Osteoblast (primary cell): ENCODE data around the gene FAM167B. TPM values are rescaled to one million over a fixed set of nuclear protein-coding genes. Genes with fewer than 3 reads are reported as not detected.

Experiments
- DNase-seq: peaks from one replicate; pipeline ENCODE4 v3.0.0; 2011; ENCODE audit warnings: low spot score, mixed read lengths; ENCODE audit not compliant: insufficient read length; ENCODE audit errors: missing footprints
- H2AFZ ChIP-seq: 2 replicates; pipeline ENCODE4 v1.6.0; 2011; ENCODE audit warnings: mild to moderate bottlenecking, low read length
- H3K27ac ChIP-seq: 2 replicates; pipeline ENCODE4 v1.5.1; 2011; ENCODE audit warnings: mild to moderate bottlenecking, low read depth, low read length, moderate library complexity
- H3K27me3 ChIP-seq: 2 replicates; pipeline ENCODE4 v1.6.0; 2012; ENCODE audit warnings: mild to moderate bottlenecking, control low read depth, inconsistent platforms, low read length, moderate library complexity; ENCODE audit not compliant: insufficient read depth
- H3K36me3 ChIP-seq: 2 replicates; pipeline ENCODE4 v1.5.1; 2011; ENCODE audit warnings: mild to moderate bottlenecking, low read length, control low read depth, moderate library complexity; ENCODE audit not compliant: insufficient read depth
- H3K4me1 ChIP-seq: 2 replicates; pipeline ENCODE4 v1.5.1; 2011; ENCODE audit warnings: mild to moderate bottlenecking, low read length, control low read depth, moderate library complexity; ENCODE audit not compliant: insufficient read depth
- H3K4me2 ChIP-seq: 2 replicates; pipeline ENCODE4 v1.6.0; 2011; ENCODE audit warnings: mild to moderate bottlenecking, low read length; ENCODE audit not compliant: insufficient read depth
- H3K4me3 ChIP-seq: fragments of 200-600 bp; sonication (generic); 3 replicates; pipeline ENCODE4 v1.5.1; 2012; ENCODE audit warnings: mild to moderate bottlenecking, low read length, inconsistent platforms; ENCODE audit not compliant: insufficient read depth
- H3K79me2 ChIP-seq: 2 replicates; pipeline ENCODE4 v1.6.0; 2012; ENCODE audit warnings: mild to moderate bottlenecking, low read length, control low read depth, inconsistent platforms; ENCODE audit not compliant: insufficient read depth
- H3K9me3 ChIP-seq: 2 replicates; pipeline ENCODE4 v1.5.1; 2011; ENCODE audit warnings: low read depth, low read length, control low read depth
- H4K20me1 ChIP-seq: 2 replicates; pipeline ENCODE4 v1.6.0; 2012; ENCODE audit warnings: mild to moderate bottlenecking, low read length, control low read depth; ENCODE audit not compliant: insufficient read depth
- total RNA-seq: library from RNA; depleted of rRNA; stranded (reverse); fragments of >200 nt; gene quantifications from 2 replicates; pipeline ENCODE4 v1.2.3, GENCODE V29; 2012
- TF ChIP-seq, protein P1 (sequence below): IDR thresholded peaks from 2 replicates; pipeline ENCODE4 v1.5.1; 2011; ENCODE audit warnings: mild to moderate bottlenecking, low read depth, low read length, moderate library complexity; ENCODE audit errors: extremely low read depth

The FAM167B gene
- total RNA-seq, 1 donor, result 2.5 TPM

- TF ChIP-seq, protein P1, sequence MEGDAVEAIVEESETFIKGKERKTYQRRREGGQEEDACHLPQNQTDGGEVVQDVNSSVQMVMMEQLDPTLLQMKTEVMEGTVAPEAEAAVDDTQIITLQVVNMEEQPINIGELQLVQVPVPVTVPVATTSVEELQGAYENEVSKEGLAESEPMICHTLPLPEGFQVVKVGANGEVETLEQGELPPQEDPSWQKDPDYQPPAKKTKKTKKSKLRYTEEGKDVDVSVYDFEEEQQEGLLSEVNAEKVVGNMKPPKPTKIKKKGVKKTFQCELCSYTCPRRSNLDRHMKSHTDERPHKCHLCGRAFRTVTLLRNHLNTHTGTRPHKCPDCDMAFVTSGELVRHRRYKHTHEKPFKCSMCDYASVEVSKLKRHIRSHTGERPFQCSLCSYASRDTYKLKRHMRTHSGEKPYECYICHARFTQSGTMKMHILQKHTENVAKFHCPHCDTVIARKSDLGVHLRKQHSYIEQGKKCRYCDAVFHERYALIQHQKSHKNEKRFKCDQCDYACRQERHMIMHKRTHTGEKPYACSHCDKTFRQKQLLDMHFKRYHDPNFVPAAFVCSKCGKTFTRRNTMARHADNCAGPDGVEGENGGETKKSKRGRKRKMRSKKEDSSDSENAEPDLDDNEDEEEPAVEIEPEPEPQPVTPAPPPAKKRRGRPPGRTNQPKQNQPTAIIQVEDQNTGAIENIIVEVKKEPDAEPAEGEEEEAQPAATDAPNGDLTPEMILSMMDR, result no peak
- peak overlapping the region; percentile 86 for H3K4me3 ChIP-seq
- no peak overlapping the region for H2AFZ ChIP-seq
- H3K4me2 ChIP-seq, result peak overlapping the region; percentile 99
- H3K27me3 ChIP-seq, result no peaks in the 10 kb centered on the region
- no peaks in the 10 kb centered on the region for H3K9me3 ChIP-seq
- H3K79me2 ChIP-seq, result no peaks in the 10 kb centered on the region
- H3K4me1 ChIP-seq, result peaks cover 34% of the 10 kb centered on the region
- peak; percentile 45 for DNase-seq
- H4K20me1 ChIP-seq, result peaks cover 22% of the 10 kb centered on the region
- H3K27ac ChIP-seq, result peak overlapping the region; percentile 99
- H3K36me3 ChIP-seq, result peaks cover 48% of the 10 kb centered on the region
Measured at GRCh38 chr1:32199717-32200072, 47.3 kb upstream of the FAM167B start.

DNA sequence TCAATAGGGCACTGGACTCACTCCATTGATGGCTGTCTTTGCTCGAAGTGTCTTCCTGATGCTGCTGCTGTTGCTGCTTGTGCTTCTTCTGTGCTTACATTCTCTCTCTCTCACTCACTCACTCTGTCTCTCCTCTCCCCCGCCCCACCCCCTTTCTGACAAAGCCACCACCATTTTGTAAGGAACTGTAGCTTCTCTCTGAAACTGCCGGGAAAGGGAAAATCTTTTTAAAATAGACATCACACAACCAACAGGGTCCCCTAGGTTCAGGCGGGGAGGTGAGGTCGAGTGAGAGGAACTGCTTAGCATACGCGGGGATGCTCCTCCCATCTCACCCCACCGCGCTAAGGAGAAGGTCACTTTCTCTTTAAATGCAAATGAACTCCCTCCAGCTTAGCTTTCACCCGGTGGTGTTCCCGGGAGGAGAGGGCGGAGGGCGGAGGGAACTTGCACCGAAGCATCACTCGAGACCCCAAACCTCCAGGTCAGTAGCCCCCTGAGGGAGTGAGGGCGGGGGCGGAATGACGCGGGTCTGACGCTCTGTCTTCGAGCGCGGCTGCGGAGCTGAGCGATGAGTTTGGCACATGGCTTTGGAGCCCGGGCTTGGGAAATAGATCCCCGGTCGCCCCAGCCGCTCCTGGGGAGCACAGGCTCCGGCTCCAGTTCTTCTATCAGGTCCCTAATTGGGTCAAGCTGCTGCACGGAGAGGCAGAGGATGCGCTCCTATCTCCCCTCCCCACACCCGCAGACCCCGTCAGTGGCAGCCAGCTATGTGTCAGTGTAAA, 46.6 kb upstream of the FAM167B start, which contains the start of gene CCDC28B:
CCDC28B (plus strand) TSS at position 370 of the 785 bp plus-strand sequence. CDS start 1,341 bp downstream, outside the sequence.
- TF ChIP-seq, protein P1, result no peak
- Histone ChIP-seq H3K79me2 (no peaks in the 10 kb centered on the region), H2AFZ (peak within 1 kb of the TSS; percentile 79), H3K27me3 (no peaks in the 10 kb centered on the region), H3K36me3 (peaks cover 41% of the 10 kb centered on the region), H3K27ac (peak within 1 kb of the TSS; percentile 99), H3K9me3 (no peaks in the 10 kb centered on the region), H4K20me1 (peaks cover 21% of the 10 kb centered on the region), H3K4me3 (peak within 1 kb of the TSS; percentile 86), H3K4me1 (peaks cover 38% of the 10 kb centered on the region), H3K4me2 (peak within 1 kb of the TSS; percentile 99)
- peak; percentile 96 for DNase-seq

- H2AFZ ChIP-seq, result peak overlapping the region; percentile 66
- peaks cover 41% of the 10 kb centered on the region for H3K4me1 ChIP-seq
- peak overlapping the region; percentile 99 for H3K27ac ChIP-seq
Measured at GRCh38 chr1:32201011-32201855, 45.8 kb upstream of the FAM167B start.

More at GRCh38 chr1:32201011-32201855, 45.8 kb upstream of the FAM167B start:
- H3K9me3 ChIP-seq, result no peaks in the 10 kb centered on the region
- DNase-seq, result peak; percentile 84
- TF ChIP-seq, protein P1, result no peak
- H3K4me2 ChIP-seq, result peak overlapping the region; percentile 99
- H3K27me3 ChIP-seq, result no peaks in the 10 kb centered on the region
- H3K4me3 ChIP-seq, result peak overlapping the region; percentile 86
- H3K79me2 ChIP-seq, result peaks cover 5% of the 10 kb centered on the region
- H4K20me1 ChIP-seq, result peaks cover 16% of the 10 kb centered on the region
- peaks cover 33% of the 10 kb centered on the region for H3K36me3 ChIP-seq
